Natural killer cell treated with Interleukin-12 subunit alpha and Interleukin-12 subunit beta and Interleukin-15 and Interleukin-18, amount 100 ng/mL, for 72 hours (primary cell): Measurements from ENCODE around the gene OTOR. TPM values are rescaled to one million over a fixed set of nuclear protein-coding genes. Genes with fewer than 3 reads are reported as not detected.

Experiments
- ATAC-seq, 2 donors: fragments of 150-1000 bp; cut with Tn5 transposase in 1 of 2; sonication (Bioruptor Pico), chemical (Tn5 transposase) in 1 of 2; 2 replicates each; pipeline ENCODE4 v1.10.0; 2021
- DNase-seq: peaks from one replicate; pipeline ENCODE4 v3.0.0; 2022; ENCODE audit warnings: low spot score
- H3K27ac Mint-ChIP-seq, 2 donors: 1 replicate in 1 of 2; 2 replicates in 1 of 2; pipeline ENCODE4 v1.8.0; 2022; ENCODE audit warnings: mixed read lengths in 2 of 2, mild to moderate bottlenecking in 1 of 2, moderate library complexity in 1 of 2
- H3K27me3 Mint-ChIP-seq, 2 donors: 1 replicate in 1 of 2; 2 replicates in 1 of 2; pipeline ENCODE4 v1.8.0; 2022; ENCODE audit warnings: mixed read lengths in 2 of 2
- H3K36me3 Mint-ChIP-seq: one replicate; pipeline ENCODE4 v1.8.0; 2022; ENCODE audit warnings: mixed read lengths
- H3K4me1 Mint-ChIP-seq, 2 donors: 1 replicate in 1 of 2; 2 replicates in 1 of 2; pipeline ENCODE4 v1.8.0; 2022; ENCODE audit warnings: low read depth in 2 of 2, mixed read lengths in 2 of 2, mild to moderate bottlenecking in 1 of 2
- H3K4me3 Mint-ChIP-seq: one replicate; pipeline ENCODE4 v1.8.0; 2022; ENCODE audit warnings: mixed read lengths
- H3K9me3 Mint-ChIP-seq: 2 replicates; pipeline ENCODE4 v1.8.0; 2022; ENCODE audit warnings: mixed read lengths
- total RNA-seq, 2 donors: library from RNA; stranded (reverse); gene quantifications; one replicate each; pipeline ENCODE4 v1.2.3, GENCODE V29; 2022

The OTOR gene
- total RNA-seq, 2 donors from 2014 or later = not detected

DNA sequence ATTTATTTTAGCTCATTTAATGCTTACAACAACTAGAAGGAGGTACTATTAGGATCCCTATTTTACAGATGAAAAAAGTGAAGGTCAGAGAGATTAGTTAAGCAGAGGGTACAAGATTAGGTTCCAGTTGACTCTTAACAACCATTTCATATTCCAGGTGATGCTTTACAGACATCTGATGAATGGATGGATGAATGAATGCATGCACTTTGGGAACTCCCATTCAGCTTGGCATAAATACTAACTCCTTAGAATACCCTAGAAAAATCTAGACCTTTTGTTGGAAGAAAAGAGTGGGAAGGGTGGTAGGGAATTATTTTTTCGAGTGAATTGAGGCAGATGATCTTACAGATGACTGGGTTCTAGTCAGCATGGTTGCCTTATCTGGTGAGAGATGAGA lies 19.1 kb upstream of the OTOR start:
- Mint-ChIP-seq H3K9me3 (no peaks in the 10 kb centered on the region), H3K36me3 (peaks cover 33% of the 10 kb centered on the region), H3K27me3 (peaks cover 14 to 26% of the 10 kb centered on the region in 2 donors), H3K27ac (peak overlapping the region; percentile 99 to 100), H3K4me3 (peak overlapping the region; percentile 95), H3K4me1 (peaks cover 35 to 46% of the 10 kb centered on the region in 2 donors)
- no peak for DNase-seq
- no peak for ATAC-seq

DNA sequence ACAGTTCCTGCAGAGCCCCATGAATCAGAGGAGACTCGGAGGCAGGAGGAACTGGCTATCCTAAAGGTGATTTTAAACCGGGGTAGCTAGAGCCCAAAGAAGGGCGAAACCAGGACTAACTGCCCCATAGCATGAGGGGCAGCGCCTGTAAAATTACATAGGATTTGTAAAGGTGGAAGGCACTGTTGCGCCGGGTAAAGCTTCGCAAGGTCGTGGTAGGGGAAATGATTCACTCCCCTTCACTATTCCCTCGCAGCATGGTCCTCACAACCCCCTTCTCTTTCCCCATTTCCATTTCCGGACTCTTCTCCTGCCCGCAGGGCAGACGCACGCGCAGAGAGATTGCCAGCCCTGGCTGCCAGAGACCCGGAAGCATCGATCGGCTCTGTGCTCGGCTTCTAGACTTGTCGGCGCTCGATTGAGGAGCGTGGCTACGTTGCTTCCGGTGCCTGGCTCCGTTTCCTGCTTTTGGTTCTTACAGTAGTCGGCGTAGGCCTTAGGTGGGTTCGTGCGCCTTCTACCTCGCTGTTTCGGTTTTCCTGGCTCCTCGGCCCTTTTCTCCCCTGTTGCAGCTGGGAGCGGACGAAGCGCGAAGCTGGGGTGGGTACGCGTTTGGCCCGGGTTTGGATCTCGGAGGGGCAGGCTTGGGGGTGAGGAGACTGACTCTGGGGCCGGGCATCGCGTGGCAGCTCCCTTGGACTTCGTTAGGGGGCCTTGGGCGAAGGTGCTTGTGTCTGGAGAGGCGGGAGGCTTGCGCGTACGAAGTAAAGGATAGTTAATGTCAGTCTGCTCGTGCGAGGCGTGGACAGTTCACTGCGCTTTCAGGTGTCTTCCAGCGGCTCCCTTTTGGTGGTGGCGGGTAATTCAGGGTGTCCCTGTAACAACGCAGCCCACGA lies 18.3 kb upstream of the OTOR start, which contains the start of gene SNRPB2:
Gene SNRPB2, plus strand, starts transcription at position 462 of the 896 bp plus-strand sequence. CDS start 1,677 bp downstream, outside the sequence.
- ATAC-seq = peak; percentile 96 to 98
- peak within 1 kb of the TSS; percentile 99 to 100 for H3K27ac Mint-ChIP-seq
- H3K4me3 Mint-ChIP-seq = peak within 1 kb of the TSS; percentile 95
- H3K27me3 Mint-ChIP-seq = peaks cover 14 to 22% of the 10 kb centered on the region in 2 donors
- H3K4me1 Mint-ChIP-seq = peaks cover 41 to 53% of the 10 kb centered on the region in 2 donors
- DNase-seq = peak; percentile 93
- H3K9me3 Mint-ChIP-seq = no peaks in the 10 kb centered on the region
- H3K36me3 Mint-ChIP-seq = peaks cover 33% of the 10 kb centered on the region

DNA sequence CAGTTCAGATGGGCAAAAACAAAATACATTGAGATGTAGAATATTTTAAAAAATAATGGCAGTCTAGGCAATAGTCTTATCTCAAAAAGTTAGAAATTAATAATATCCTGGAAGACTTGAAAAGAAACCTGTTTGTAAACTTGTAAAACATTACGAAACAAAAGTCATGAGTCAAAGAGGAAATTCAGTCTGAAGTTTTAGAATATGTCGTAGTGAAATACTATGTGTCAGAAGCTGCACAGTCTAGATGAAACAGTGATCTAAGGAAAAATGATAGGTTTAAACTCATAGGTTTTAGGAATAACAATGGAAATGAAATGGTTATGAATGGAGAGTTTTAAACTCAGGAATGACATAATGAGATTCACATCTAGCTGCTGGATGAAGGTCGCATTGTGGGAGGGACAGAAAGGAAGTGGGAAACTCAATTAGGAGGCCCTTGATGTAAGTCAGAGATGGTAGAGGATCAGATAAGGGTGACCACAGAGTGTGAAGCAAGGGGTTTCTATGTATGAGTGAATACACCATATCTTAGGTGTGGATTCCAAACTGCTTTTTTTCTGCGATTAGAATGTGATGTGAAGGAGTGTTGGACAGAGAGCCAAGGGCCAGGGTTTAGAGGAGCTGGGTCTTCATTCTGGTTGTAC lies 15.5 kb upstream of the OTOR start:
- peaks cover 46% of the 10 kb centered on the region for H3K36me3 Mint-ChIP-seq
- ATAC-seq (peak; percentile 61 to 74), DNase-seq (no peak)
- H3K9me3 Mint-ChIP-seq = no peaks in the 10 kb centered on the region
- H3K27ac Mint-ChIP-seq = peak overlapping the region; percentile 77 to 89
- H3K4me3 Mint-ChIP-seq = peak overlapping the region; percentile 78
- H3K4me1 Mint-ChIP-seq = peaks cover 54 to 64% of the 10 kb centered on the region in 2 donors
- H3K27me3 Mint-ChIP-seq = peaks cover 4 to 9% of the 10 kb centered on the region in 2 donors

DNA sequence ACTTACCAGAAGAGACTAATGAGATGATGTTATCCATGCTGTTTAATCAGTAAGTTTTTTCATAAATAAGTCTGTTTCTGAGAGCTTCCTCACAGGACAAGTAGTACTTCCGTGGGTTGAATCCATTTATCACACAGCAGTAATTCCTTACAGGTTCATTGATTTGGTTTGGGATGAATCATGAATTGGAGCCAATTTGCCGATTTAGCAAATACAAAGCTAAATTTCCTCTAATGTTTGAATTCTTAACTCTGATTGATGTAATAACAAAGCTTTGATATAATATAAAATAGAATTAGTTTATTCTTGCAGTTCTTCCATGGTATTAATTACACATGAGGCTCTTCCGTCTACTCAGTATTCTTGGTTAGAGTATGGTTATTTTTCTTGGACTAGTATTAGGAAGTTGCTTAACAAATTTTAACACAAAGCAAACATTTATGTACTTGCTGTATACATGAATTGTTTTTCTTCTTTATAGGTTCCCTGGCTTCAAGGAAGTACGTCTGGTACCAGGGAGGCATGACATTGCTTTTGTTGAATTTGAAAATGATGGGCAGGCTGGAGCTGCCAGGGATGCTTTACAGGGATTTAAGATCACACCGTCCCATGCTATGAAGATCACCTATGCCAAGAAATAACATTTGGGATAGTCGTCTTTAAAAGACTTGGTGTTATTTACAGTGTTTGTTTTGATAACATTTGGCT lies 7.6 kb upstream of the OTOR start:
- no peak for ATAC-seq
- Mint-ChIP-seq H3K36me3 (peaks cover 43% of the 10 kb centered on the region), H3K9me3 (no peaks in the 10 kb centered on the region)

DNA sequence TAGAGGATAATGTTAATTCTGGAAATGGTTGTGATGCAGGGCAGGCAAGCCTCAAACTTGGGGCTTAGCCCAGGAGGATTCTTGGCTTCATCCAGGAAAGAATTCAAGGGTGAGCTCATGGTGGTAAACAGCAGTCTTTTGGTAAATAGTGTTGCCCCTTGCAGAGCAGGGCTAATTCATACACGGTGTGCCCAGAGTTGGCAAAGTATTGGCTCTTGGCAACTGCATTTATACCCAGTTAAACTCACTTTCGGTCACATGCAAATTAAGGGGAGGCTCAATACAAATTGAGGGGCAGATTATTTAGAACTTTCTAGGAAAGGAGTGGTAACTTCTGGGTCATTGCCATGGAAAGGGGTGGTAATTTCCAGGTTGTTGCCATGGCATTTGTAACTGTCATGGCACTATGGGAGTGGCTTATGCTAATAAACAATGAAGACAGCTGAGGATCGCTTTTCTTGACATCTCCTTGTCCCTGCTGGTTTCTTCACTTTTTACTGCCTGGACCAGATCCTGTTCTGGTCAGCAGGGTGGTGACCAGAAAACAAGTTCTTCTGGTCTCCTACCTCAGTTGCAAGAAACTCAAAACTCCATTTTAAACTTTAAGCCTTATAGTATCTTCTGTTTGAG lies 3.9 kb upstream of the OTOR start:
- H3K4me3 Mint-ChIP-seq = no peak overlapping the region
- no peak for DNase-seq
- ATAC-seq = no peak
- H3K27ac Mint-ChIP-seq = no peak overlapping the region
- H3K36me3 Mint-ChIP-seq = peaks cover 27% of the 10 kb centered on the region
- H3K27me3 Mint-ChIP-seq = peaks cover 15 to 21% of the 10 kb centered on the region in 2 donors
- H3K4me1 Mint-ChIP-seq = no peaks in the 10 kb centered on the region
- no peaks in the 10 kb centered on the region for H3K9me3 Mint-ChIP-seq

More for the DNA sequence above, 7.6 kb upstream of the OTOR start:
- Mint-ChIP-seq H3K27me3 (peaks cover 0 to 4% of the 10 kb centered on the region in 2 donors), H3K4me3 (no peak overlapping the region), H3K27ac (no peak overlapping the region), H3K4me1 (peaks cover 6% of the 10 kb centered on the region in 2 donors)
- DNase-seq = no peak

DNA sequence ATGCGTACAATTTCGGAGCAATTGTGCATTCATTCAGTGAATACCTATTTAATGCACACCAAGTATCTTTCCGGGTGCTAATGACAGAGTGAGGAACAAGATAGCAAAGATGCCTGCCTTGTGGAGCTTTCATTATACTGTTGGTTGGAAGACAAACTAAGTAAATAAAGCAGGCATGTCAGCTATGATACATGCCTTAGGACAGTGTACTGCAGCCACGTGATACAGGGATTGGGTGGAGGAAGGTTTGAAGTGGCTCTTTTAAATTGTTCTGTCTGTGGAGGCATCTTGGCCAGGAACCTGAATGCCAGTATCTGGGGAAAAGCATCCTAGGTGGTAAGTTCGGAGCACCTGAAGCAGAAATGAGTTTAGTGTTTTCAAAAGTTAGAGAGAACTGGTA lies 3.0 kb upstream of the OTOR start:
- Mint-ChIP-seq H3K36me3 (peaks cover 17% of the 10 kb centered on the region), H3K27me3 (peaks cover 20 to 30% of the 10 kb centered on the region in 2 donors), H3K27ac (no peak overlapping the region), H3K9me3 (no peaks in the 10 kb centered on the region), H3K4me3 (no peak overlapping the region), H3K4me1 (no peaks in the 10 kb centered on the region)
- ATAC-seq (no peak), DNase-seq (no peak)

DNA sequence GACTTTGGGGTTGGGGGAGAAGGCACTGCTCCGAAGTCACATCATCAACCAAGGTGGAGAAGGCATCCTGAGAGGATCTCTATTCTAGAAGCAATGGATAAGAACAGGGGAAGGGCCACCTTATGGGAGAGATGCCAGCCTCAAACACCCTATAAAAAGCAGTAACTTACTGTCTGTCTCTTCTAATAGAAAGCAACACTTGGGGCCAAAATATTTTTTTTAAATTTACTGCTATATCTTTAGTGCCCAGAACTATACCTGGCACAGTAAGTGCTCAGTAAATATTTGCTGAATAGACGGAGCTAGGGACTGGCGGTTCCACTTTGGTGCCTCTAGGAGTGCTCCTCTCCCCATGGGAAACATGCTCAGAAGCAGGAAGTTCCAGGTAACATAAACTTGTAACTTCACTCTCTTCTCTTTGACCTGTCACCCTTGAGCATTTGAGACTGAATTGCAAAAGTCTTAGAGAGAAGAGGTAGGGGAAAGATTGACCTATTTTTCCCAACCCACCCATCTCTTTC lies 807 bp upstream of the OTOR start:
- Mint-ChIP-seq H3K36me3 (peaks cover 5% of the 10 kb centered on the region), H3K4me1 (no peaks in the 10 kb centered on the region), H3K4me3 (no peak overlapping the region), H3K27me3 (peaks cover 25 to 42% of the 10 kb centered on the region in 2 donors), H3K27ac (no peak overlapping the region), H3K9me3 (no peaks in the 10 kb centered on the region)
- ATAC-seq = no peak
- DNase-seq = no peak

DNA sequence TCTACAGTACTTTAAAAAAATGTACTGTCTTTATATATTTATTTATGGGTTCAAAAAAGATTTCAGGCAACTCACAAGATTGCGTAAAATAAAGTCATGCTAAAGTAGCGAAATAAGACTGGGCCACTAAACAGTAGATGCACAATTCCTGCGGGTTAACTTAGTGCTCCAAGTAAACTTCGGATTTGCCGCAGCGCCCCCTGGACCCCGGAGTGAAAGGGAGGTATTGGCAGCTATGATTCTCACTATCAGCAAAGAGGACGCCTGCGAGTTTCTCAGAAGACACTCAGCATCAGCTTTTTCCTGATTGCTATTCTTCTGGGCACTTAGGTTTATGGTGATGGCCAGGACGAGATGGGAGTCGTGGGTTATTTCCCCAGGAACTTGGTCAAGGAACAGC lies 1.4 kb downstream of the OTOR start:
- no peak overlapping the region for H3K4me3 Mint-ChIP-seq
- ATAC-seq = no peak
- no peak for DNase-seq
- H3K27me3 Mint-ChIP-seq = peaks cover 28 to 42% of the 10 kb centered on the region in 2 donors
- H3K36me3 Mint-ChIP-seq = no peaks in the 10 kb centered on the region
- no peaks in the 10 kb centered on the region for H3K9me3 Mint-ChIP-seq
- no peaks in the 10 kb centered on the region for H3K4me1 Mint-ChIP-seq
- no peak overlapping the region for H3K27ac Mint-ChIP-seq

DNA sequence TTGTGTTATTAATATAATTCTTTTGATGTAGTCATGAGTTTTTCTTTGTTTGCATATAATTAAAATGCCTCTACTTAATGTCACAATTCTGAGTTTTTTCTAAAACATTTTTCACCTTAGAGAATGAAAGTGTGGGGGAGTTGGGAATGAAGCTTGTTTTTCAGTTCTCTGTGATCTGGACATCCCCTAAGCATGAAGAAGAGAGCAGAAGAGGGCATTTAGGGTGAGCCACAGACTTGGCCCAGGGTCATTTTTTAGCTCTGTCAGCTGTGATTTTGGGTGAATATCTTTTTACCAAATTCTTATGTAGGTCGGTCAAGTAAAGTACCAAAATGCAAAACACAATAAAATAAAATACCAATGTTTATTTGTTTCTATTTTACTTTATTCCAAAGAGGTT lies 3.9 kb downstream of the OTOR start:
- Mint-ChIP-seq H3K9me3 (no peaks in the 10 kb centered on the region), H3K4me3 (no peak overlapping the region), H3K36me3 (no peaks in the 10 kb centered on the region), H3K4me1 (no peaks in the 10 kb centered on the region), H3K27ac (no peak overlapping the region), H3K27me3 (peaks cover 26 to 37% of the 10 kb centered on the region in 2 donors)
- ATAC-seq = no peak
- DNase-seq = no peak

DNA sequence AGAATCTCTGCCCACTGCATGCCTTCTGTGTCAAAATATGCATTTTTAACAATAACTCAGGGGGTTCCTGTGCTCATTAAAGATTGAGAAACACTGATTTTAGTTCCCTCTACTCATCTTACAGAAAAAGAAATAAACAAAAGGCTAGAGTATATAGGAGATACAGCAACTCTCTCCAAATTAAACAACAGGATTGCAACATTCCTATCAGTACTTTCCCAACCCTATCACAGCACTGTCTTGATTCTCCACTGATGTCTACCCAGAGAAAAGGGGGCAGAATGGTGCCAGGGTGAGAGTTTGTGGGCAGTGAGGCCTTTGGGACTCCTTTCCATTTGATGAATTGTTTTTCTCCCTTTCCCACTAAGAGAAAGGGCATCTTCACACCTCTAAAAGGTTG lies 4.7 kb downstream of the OTOR start:
- H3K4me3 Mint-ChIP-seq = no peak overlapping the region
- H3K27me3 Mint-ChIP-seq = peaks cover 25 to 34% of the 10 kb centered on the region in 2 donors

DNA sequence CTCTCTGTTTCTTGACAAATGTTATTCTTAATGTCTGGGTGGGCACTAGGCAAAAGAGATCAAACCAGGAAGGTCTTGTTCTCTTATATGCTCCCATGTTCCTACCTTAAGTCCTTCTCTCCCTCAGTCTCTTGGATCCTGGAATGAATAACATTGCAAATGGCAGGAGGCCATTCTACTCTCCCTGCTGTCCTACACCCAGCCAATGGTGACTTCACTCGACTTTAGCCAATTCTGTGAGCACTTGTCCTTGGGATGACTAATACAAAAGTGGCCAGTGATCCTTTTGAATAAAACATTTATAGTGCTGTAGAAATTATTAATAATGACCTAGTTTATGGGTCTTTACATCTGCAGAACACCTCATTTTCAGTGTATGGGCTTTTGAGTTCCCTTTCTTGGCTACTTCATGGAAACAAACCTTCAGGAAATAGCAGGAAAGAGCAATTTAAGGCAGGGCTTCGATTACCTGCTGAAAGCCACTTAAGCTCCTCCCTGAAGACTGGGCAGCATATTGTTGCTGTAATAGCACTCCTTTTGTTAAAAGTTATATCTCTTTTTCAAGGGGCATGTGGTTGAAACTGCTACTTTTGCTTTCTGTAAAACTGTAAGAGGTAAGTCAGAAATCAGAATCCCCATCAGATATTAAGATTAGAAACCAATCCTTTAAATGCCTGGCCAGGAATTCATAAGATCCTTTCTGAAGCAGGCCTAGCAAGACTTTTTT lies 10.5 kb downstream of the OTOR start:
- Mint-ChIP-seq H3K36me3 (no peaks in the 10 kb centered on the region), H3K4me3 (no peak overlapping the region), H3K27ac (no peak overlapping the region), H3K9me3 (no peaks in the 10 kb centered on the region), H3K4me1 (no peaks in the 10 kb centered on the region), H3K27me3 (peaks cover 23% of the 10 kb centered on the region in 2 donors)
- ATAC-seq (no peak), DNase-seq (no peak)

More for the DNA sequence above, 4.7 kb downstream of the OTOR start:
- Mint-ChIP-seq H3K4me1 (no peaks in the 10 kb centered on the region), H3K9me3 (no peaks in the 10 kb centered on the region), H3K36me3 (no peaks in the 10 kb centered on the region), H3K27ac (no peak overlapping the region)
- DNase-seq (no peak), ATAC-seq (no peak)

DNA sequence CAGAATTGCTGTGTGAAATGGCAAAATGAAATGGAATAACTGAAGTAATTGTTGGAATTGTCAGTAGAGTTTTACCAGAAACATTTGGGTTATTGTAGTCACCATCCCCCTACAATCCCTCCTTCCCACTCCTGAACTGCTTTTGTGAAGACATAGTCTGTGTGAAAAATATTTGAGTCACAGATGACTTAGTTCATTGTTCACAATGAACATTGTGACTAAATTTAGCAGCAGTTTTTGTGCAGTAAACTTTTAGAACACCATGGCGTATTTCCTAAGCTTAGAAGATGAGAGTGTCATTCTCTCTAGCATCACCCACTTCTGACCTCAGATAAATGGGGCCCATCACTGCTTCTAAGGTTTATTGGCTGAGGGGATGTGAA lies 11.0 kb downstream of the OTOR start:
- ATAC-seq (no peak), DNase-seq (no peak)
- no peaks in the 10 kb centered on the region for H3K36me3 Mint-ChIP-seq
- no peaks in the 10 kb centered on the region for H3K9me3 Mint-ChIP-seq
- H3K4me1 Mint-ChIP-seq = no peaks in the 10 kb centered on the region
- peaks cover 22 to 28% of the 10 kb centered on the region in 2 donors for H3K27me3 Mint-ChIP-seq
- H3K27ac Mint-ChIP-seq = no peak overlapping the region
- no peak overlapping the region for H3K4me3 Mint-ChIP-seq
